Prostate gland (tissue), 2 donors: Measurements from ENCODE around the gene ZNF446.

ENCODE experiments used
- POLR2A ChIP-seq: fragments of 450-650 bp; IDR thresholded peaks from one replicate; pipeline ENCODE4 v1.6.1; 2016; ENCODE audit warnings: antibody characterized with exemption, mild to moderate bottlenecking
- POLR2AphosphoS5 ChIP-seq: sonication (generic); formaldehyde crosslinking; IDR thresholded peaks from one replicate; pipeline ENCODE4 v1.6.1; 2017; ENCODE audit warnings: antibody characterized with exemption
- TF ChIP-seq, protein P1 (sequence below), 4 experiments: fragments of 200-600 bp in 2 of 4; fragments of 450-650 bp in 2 of 4; sonication (generic) in 2 of 4; IDR thresholded peaks; 1 replicate in 3 of 4; 2 replicates in 1 of 4; pipeline ENCODE4 v1.5.1; 2016 to 2019; ENCODE audit warnings: antibody characterized with exemption in 4 of 4, mild to moderate bottlenecking in 2 of 4, moderate library complexity in 2 of 4

DNA sequence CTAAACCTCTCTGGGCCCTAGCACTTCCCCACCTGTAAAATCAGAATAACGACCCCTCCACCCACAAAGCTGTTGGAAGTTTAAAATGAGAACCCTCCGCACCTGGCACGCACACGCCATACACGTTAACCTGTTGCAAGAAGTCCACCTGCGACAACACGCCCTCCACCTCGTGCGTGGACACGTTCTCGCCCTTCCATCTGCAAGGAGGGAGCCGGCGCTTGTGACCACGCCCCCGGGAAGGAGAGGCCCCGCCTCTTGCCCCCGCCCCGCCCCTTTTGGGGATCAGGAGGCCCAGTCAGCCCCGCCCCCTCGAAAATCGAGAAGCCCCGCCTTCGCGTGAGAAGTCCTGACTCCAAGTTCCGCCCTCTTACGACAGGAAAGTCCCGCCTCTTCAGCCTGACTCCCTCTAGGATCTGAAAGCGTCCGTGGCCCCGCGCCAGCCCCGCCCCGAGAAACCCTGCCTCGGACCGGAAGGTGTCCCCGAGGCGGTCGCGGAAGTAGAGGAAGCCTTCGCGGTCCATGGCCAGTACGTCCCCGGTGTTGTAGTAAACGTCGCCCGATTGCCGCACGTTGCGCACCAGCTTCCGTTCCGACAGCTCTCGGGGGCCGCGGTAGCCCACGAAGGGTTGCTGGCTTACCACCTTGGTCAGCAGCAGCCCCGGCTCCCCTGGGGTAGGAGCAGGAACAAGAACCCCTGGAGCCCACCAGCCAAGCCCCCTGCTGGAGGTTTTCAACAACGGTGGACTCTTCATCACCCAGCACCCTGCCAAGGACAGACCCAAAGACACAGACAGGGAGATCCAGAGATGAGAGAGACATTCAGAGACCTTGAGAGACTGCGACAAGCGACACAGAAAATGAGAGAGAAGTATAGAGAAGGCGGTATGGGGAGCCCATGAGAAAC lies 23.1 kb downstream of the ZNF446 start:
- TF ChIP-seq, protein P1, sequence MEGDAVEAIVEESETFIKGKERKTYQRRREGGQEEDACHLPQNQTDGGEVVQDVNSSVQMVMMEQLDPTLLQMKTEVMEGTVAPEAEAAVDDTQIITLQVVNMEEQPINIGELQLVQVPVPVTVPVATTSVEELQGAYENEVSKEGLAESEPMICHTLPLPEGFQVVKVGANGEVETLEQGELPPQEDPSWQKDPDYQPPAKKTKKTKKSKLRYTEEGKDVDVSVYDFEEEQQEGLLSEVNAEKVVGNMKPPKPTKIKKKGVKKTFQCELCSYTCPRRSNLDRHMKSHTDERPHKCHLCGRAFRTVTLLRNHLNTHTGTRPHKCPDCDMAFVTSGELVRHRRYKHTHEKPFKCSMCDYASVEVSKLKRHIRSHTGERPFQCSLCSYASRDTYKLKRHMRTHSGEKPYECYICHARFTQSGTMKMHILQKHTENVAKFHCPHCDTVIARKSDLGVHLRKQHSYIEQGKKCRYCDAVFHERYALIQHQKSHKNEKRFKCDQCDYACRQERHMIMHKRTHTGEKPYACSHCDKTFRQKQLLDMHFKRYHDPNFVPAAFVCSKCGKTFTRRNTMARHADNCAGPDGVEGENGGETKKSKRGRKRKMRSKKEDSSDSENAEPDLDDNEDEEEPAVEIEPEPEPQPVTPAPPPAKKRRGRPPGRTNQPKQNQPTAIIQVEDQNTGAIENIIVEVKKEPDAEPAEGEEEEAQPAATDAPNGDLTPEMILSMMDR (IDR thresholded peaks at IDR 0.05) = peak in 3 of 4 experiments; percentile 8 to 39 (median 37)
- TF ChIP-seq POLR2AphosphoS5 = peak; percentile 97
- TF ChIP-seq POLR2A = peak; percentile 44
